ENCODE measurements around the gene ISLR.

GRCh38 chr15:74197176-74197965, 23.9 kb downstream of the ISLR start:
- TF ChIP-seq, protein P1, sequence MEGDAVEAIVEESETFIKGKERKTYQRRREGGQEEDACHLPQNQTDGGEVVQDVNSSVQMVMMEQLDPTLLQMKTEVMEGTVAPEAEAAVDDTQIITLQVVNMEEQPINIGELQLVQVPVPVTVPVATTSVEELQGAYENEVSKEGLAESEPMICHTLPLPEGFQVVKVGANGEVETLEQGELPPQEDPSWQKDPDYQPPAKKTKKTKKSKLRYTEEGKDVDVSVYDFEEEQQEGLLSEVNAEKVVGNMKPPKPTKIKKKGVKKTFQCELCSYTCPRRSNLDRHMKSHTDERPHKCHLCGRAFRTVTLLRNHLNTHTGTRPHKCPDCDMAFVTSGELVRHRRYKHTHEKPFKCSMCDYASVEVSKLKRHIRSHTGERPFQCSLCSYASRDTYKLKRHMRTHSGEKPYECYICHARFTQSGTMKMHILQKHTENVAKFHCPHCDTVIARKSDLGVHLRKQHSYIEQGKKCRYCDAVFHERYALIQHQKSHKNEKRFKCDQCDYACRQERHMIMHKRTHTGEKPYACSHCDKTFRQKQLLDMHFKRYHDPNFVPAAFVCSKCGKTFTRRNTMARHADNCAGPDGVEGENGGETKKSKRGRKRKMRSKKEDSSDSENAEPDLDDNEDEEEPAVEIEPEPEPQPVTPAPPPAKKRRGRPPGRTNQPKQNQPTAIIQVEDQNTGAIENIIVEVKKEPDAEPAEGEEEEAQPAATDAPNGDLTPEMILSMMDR (conservative IDR thresholded peaks at IDR 0.05 in 1 of 2, IDR thresholded peaks at IDR 0.05 in 1 of 2; ENCODE audit: low read depth in 1 of 2, low read length in 2 of 2): no peak
- no peak for TF ChIP-seq EZH2 (IDR thresholded peaks at IDR 0.05; ENCODE audit: low read length, missing control alignments)

All from fibroblast of lung (primary cell).